CD14-positive monocyte (primary cell): ENCODE measurements around the gene VTI1A. TPM values are rescaled to one million over a fixed set of nuclear protein-coding genes. Genes with fewer than 3 reads are reported as not detected.

ENCODE experiments used
- DNase-seq, 3 donors: peaks; one replicate each; pipeline ENCODE4 v3.0.0-alpha.2; 2011 to 2022
- H2AFZ ChIP-seq: 2 replicates; pipeline ENCODE4 v1.6.0; 2012; ENCODE audit warnings: mild to moderate bottlenecking, low read depth, low read length, inconsistent platforms; ENCODE audit not compliant: insufficient read depth, poor library complexity, severe bottlenecking
- H3K27ac ChIP-seq, 2 donors: 1 replicate in 1 of 2; 2 replicates in 1 of 2; pipeline ENCODE4 v1.5.1; 2012 to 2013; ENCODE audit warnings: low read length in 2 of 2, control low read depth in 1 of 2, inconsistent platforms in 1 of 2, low read depth in 1 of 2, mild to moderate bottlenecking in 1 of 2
- H3K27me3 ChIP-seq, 2 donors: one replicate each; pipeline versions ENCODE4 v1.6.0 to v1.6.1; 2011 to 2013; ENCODE audit warnings: low read length in 2 of 2; ENCODE audit not compliant: control insufficient read depth in 2 of 2, insufficient read depth in 2 of 2
- H3K36me3 ChIP-seq, 2 donors: replicated peaks in 1 of 2; 1 replicate in 1 of 2; 2 replicates in 1 of 2; pipeline versions ENCODE4 v1.5.1 to v1.6.1; 2012 to 2013; ENCODE audit warnings: low read length in 2 of 2, control low read depth in 1 of 2, inconsistent platforms in 1 of 2, mild to moderate bottlenecking in 1 of 2; ENCODE audit not compliant: insufficient read depth in 2 of 2, control insufficient read depth in 1 of 2
- H3K4me1 ChIP-seq, 2 donors: 1 replicate in 1 of 2; 2 replicates in 1 of 2; pipeline versions ENCODE4 v1.5.1 to v1.6.1; 2012 to 2013; ENCODE audit warnings: low read length in 2 of 2, control low read depth in 1 of 2, inconsistent platforms in 1 of 2, mild to moderate bottlenecking in 1 of 2, moderate library complexity in 1 of 2; ENCODE audit not compliant: insufficient read depth in 2 of 2, control insufficient read depth in 1 of 2
- H3K4me2 ChIP-seq: replicated peaks from 2 replicates; pipeline ENCODE3; 2012; ENCODE audit warnings: low read length, moderate library complexity, mild to moderate bottlenecking; ENCODE audit not compliant: poor library complexity, severe bottlenecking; ENCODE audit errors: extremely low read depth
- H3K4me3 ChIP-seq, 3 experiments: fragments of 200-600 bp in 1 of 3; sonication (generic) in 1 of 3; replicated peaks in 1 of 3; 1 replicate in 2 of 3; 2 replicates in 1 of 3; pipeline ENCODE4 v1.5.1; 2011 to 2013; ENCODE audit warnings: low read length in 3 of 3, mild to moderate bottlenecking in 3 of 3, control low read depth in 2 of 3, low read depth in 2 of 3, inconsistent platforms in 1 of 3, moderate library complexity in 1 of 3
- H3K79me2 ChIP-seq: 2 replicates; pipeline ENCODE4 v1.6.0; 2012; ENCODE audit warnings: mild to moderate bottlenecking, control low read depth, inconsistent platforms, low read length, moderate library complexity; ENCODE audit not compliant: insufficient read depth
- H3K9ac ChIP-seq: 2 replicates; pipeline ENCODE4 v1.6.0; 2017; ENCODE audit warnings: low read length, mild to moderate bottlenecking; ENCODE audit not compliant: insufficient read depth, poor library complexity, severe bottlenecking
- H3K9me3 ChIP-seq, 2 donors: replicated peaks in 1 of 2; 1 replicate in 1 of 2; 2 replicates in 1 of 2; pipeline versions ENCODE4 v1.5.1 to v1.6.1; 2012 to 2013; ENCODE audit warnings: low read length in 2 of 2, control low read depth in 1 of 2; ENCODE audit not compliant: control insufficient read depth in 1 of 2, insufficient read depth in 1 of 2
- H4K20me1 ChIP-seq: 2 replicates; pipeline ENCODE4 v1.6.0; 2012; ENCODE audit warnings: mild to moderate bottlenecking, low read length, control low read depth, moderate library complexity; ENCODE audit not compliant: insufficient read depth
- H3K27ac Mint-ChIP-seq, 7 donors: one replicate each; pipeline ENCODE4 v1.8.0; 2020; ENCODE audit warnings: mild to moderate bottlenecking in 7 of 7, mixed read lengths in 7 of 7, moderate library complexity in 6 of 7, inconsistent platforms in 2 of 7
- H3K27me3 Mint-ChIP-seq, 3 donors: one replicate each; pipeline ENCODE4 v1.8.0; 2021 to 2022; ENCODE audit warnings: low read depth in 3 of 3, mild to moderate bottlenecking in 3 of 3, mixed read lengths in 3 of 3, moderate library complexity in 3 of 3, inconsistent platforms in 1 of 3
- H3K36me3 Mint-ChIP-seq, 2 donors: one replicate each; pipeline ENCODE4 v1.8.0; 2020; ENCODE audit warnings: mixed read lengths in 2 of 2, inconsistent platforms in 1 of 2, mild to moderate bottlenecking in 1 of 2
- H3K4me1 Mint-ChIP-seq: one replicate; pipeline ENCODE4 v1.8.0; 2020; ENCODE audit warnings: mild to moderate bottlenecking, mixed read lengths
- H3K4me3 Mint-ChIP-seq, 2 donors: one replicate each; pipeline ENCODE4 v1.8.0; 2020; ENCODE audit warnings: mild to moderate bottlenecking in 2 of 2, mixed read lengths in 2 of 2, moderate library complexity in 1 of 2
- H3K9me3 Mint-ChIP-seq, 7 donors: one replicate each; pipeline ENCODE4 v1.8.0; 2020 to 2022; ENCODE audit warnings: mixed read lengths in 7 of 7, mild to moderate bottlenecking in 6 of 7, moderate library complexity in 6 of 7, inconsistent platforms in 2 of 7
- WGBS: methylation state at CpG from one replicate; pipeline ENCODE4 v1.1.5; 2013; ENCODE audit warnings: missing lambda C conversion rate; ENCODE audit not compliant: insufficient coverage; 5-methylcytosine and 5-hydroxymethylcytosine counted together
- intact Hi-C, 2 donors: fragments of 100-400 bp; cut with micrococcal nuclease; formaldehyde crosslinking; loops; one replicate each; pipeline versions ENCODE4 v1.15.0 to v1.15.1; 2023
- polyA plus RNA-seq, 3 donors: library from polyadenylated mRNA; depleted of rRNA in 1 of 3; unstranded in 2 of 3; stranded (reverse) in 1 of 3; fragments of 300-500 nt in 2 of 3; fragments of >200 nt in 1 of 3; fragmentation: Illumina TruSeq in 2 of 3; gene quantifications; 1 replicate in 2 of 3; 2 replicates in 1 of 3; pipeline ENCODE4 v1.2.3, GENCODE V29; 2012 to 2021
- TF ChIP-seq, protein P1 (sequence below): fragments of 200-600 bp; IDR thresholded peaks from one replicate; pipeline ENCODE4 v1.8.0; 2022; ENCODE audit warnings: antibody characterized with exemption, mild to moderate bottlenecking

The VTI1A gene
- polyA plus RNA-seq, 3 donors = 23.6 to 25.4 (median 24.1) TPM

DNA sequence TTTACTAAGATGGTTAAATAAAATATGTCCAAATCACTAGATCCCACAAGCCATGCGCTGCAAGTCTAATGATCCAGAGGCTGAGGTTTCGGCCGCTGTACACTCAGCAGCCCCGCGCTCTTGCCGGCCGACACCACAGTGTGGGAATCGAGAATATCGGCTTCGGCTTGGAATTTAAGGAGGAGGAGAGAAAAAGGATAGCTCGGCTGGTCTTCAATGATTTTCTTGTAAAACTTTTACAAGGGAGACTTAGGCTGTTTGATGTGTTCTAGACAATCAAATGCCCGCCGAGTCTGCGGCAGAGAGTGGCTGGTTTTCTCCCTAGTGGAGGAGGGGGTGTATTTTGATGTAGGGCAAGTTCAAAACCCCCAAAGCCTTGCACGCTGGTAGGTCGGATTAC lies 384.8 kb downstream of the VTI1A start:
- H3K27me3 ChIP-seq = no peaks in the 10 kb centered on the region
- intact Hi-C loops = loop anchor here in 1 of 2 donors (10.0 kb wide), 1 partner anchor 53 kb away; no protein-coding TSS in a partner anchor
- 100% methylated on average over 11 of the region's 16 CpGs for WGBS
- Mint-ChIP-seq H3K4me3 (no peak overlapping the region), H3K27ac (peak overlapping the region in 1 of 7 donors; percentile 26), H3K4me1 (peaks cover 40% of the 10 kb centered on the region), H3K27me3 (peaks cover 0 to 3% (median 3%) of the 10 kb centered on the region in 3 donors), H3K36me3 (peaks cover 4 to 14% of the 10 kb centered on the region in 2 donors), H3K9me3 (peaks cover 0 to 3% (median 0%) of the 10 kb centered on the region in 7 donors)
- no peak for DNase-seq
- H3K4me1 ChIP-seq = peaks cover 28 to 31% of the 10 kb centered on the region in 2 donors
- H3K27ac ChIP-seq = no peak overlapping the region
- no peaks in the 10 kb centered on the region for H3K79me2 ChIP-seq
- no peak overlapping the region for H3K4me2 ChIP-seq
- H3K4me3 ChIP-seq = no peak overlapping the region
- no peak overlapping the region for H2AFZ ChIP-seq
- no peaks in the 10 kb centered on the region for H3K36me3 ChIP-seq
- no peak overlapping the region for H3K9ac ChIP-seq
- TF ChIP-seq, protein P1, sequence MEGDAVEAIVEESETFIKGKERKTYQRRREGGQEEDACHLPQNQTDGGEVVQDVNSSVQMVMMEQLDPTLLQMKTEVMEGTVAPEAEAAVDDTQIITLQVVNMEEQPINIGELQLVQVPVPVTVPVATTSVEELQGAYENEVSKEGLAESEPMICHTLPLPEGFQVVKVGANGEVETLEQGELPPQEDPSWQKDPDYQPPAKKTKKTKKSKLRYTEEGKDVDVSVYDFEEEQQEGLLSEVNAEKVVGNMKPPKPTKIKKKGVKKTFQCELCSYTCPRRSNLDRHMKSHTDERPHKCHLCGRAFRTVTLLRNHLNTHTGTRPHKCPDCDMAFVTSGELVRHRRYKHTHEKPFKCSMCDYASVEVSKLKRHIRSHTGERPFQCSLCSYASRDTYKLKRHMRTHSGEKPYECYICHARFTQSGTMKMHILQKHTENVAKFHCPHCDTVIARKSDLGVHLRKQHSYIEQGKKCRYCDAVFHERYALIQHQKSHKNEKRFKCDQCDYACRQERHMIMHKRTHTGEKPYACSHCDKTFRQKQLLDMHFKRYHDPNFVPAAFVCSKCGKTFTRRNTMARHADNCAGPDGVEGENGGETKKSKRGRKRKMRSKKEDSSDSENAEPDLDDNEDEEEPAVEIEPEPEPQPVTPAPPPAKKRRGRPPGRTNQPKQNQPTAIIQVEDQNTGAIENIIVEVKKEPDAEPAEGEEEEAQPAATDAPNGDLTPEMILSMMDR = no peak
- no peaks in the 10 kb centered on the region for H3K9me3 ChIP-seq
- no peaks in the 10 kb centered on the region for H4K20me1 ChIP-seq

DNA sequence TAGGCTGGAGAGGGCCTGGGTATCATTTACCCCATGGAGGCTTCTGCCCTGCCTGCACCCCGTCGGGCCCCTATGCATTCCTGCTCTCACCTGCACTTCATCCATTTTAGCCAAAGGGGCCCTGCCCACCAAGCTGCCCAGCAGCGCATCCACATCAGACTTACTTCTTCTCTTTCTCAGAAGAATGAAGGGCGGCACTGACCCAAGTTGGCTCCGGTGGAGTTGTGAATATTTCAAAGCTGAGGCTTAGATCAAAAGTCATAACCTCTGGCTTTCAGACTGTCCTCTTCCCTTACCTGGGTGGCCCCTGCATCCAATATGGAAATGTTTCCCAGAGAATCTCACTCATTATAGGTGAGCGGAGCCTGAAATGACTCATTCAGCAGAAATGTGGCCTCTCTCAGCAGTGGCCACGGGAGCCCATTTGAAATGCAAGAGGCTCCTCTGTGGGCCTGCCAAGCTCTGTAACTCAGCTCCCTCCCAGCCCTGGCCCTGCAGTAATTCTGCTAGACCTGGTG lies 385.4 kb downstream of the VTI1A start:
- Mint-ChIP-seq H3K36me3 (peaks cover 4 to 14% of the 10 kb centered on the region in 2 donors), H3K27me3 (peaks cover 0 to 3% (median 3%) of the 10 kb centered on the region in 3 donors), H3K9me3 (peaks cover 0 to 3% (median 0%) of the 10 kb centered on the region in 7 donors), H3K4me3 (no peak overlapping the region), H3K4me1 (peaks cover 46% of the 10 kb centered on the region), H3K27ac (peak overlapping the region in 1 of 7 donors; percentile 26)
- H3K9me3 ChIP-seq = no peaks in the 10 kb centered on the region
- no peak overlapping the region for H3K9ac ChIP-seq
- no peaks in the 10 kb centered on the region for H3K27me3 ChIP-seq
- H3K36me3 ChIP-seq = no peaks in the 10 kb centered on the region
- TF ChIP-seq, protein P1 = no peak
- peaks cover 34 to 36% of the 10 kb centered on the region in 2 donors for H3K4me1 ChIP-seq
- no peak overlapping the region for H3K27ac ChIP-seq
- no peaks in the 10 kb centered on the region for H3K79me2 ChIP-seq
- H4K20me1 ChIP-seq = no peaks in the 10 kb centered on the region
- no peak overlapping the region for H2AFZ ChIP-seq
- no peak overlapping the region for H3K4me3 ChIP-seq
- WGBS = 94% methylated on average over 4 of the region's 7 CpGs
- intact Hi-C loops = loop anchor here in 1 of 2 donors (10.0 kb wide), 1 partner anchor 52 kb away; no protein-coding TSS in a partner anchor
- H3K4me2 ChIP-seq = no peak overlapping the region
- DNase-seq = no peak
